DMS53 (cell line): Measurements from ENCODE around the gene NIT1.
A peak's percentile ranks its signal among the peaks of the same experiment; 100 is the strongest.

Experiments
- DNase-seq: peaks from one replicate; lab custom pipeline; 2025; lab: John Stamatoyannopoulos, UW

Gene NIT1

GRCh38 chr1:161153682-161154337 is 35.9 kb downstream of the NIT1 start, which contains the start of gene UFC1:
Gene UFC1 (plus strand): TSS chr1:161153978. CDS start chr1:161153998, 20 bp downstream.
- DNase-seq: peak; percentile 96

- no peak for DNase-seq
Measured at GRCh38 chr1:161157867-161158266, 40.0 kb downstream of the NIT1 start.

DNA sequence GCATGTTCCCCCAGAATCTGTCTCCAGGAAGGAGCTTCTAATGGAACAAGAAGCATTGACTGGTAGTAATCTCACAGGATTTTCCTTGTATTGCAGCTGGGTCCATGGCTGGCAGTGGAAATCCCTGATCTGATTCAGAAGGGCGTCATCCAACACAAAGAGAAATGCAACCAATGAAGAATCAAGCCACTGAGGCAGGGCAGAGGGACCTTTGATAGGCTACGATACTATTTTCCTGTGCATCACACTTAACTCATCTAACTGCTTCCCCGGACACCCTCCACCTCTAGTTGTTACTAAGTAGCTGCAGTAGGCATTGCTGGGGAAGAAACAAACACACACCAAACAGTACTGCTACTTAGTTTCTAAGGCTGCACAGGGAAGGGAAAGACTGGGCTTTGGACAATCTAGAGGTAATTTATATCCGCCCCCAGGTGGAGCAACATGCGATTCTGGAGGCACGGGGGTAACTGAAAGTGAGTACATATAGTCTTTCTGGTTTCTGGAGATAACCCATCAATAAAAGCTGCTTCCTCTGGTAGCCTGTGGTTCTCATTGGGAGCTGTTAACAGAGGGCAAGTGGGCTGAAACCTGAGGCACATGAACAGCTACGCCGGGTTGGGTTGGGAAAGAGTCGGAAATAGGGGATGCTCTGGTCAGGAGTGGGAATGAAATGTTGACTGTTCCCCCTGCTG is 40.6 kb downstream of the NIT1 start:
- peak; percentile 63 for DNase-seq

DNA sequence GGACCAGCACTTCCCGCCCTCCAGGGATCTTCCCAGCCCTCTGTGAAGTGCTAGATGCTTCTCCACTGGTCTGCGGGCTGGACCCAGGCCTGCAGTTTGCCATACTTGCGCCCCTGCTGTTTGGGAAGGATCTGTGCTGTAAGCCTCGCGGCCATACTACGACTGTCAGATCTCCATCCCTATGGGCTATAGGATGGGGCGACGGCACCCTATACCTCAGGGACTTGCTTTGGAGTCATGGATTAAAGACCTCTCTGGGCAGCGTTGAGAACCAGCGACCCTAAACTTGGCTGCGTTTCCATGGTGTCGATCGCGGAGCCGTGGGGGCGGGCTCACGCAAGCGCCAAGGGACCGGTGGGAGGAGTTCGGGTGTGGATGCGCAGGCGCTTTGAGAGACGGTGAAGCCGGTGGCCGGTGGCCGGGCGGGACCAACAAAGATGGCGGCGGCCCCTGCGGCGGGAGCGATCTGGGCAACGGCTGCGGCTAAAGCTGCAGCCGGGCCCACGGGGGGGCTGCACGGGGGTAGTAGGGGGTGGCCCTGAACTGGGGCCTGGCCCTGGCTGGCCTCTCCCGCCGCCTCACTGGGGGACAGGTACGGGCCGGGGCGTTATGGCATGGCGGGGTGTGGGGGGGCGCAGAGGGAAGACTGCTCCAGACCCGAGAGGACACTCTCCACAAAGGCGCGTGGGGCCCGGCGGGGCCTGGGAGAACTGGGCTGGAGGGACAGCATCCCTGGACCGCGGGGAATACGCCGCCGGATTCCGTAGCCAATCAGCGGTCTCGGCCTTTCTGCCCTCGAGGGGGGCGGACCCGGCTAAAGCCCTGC is 41.4 kb downstream of the NIT1 start, which contains the start of gene USP21:
Gene USP21, plus strand, starts transcription at position 414 of the 826 bp plus-strand sequence. CDS start 1,141 bp downstream, outside the sequence.
- peak; percentile 96 for DNase-seq

DNA sequence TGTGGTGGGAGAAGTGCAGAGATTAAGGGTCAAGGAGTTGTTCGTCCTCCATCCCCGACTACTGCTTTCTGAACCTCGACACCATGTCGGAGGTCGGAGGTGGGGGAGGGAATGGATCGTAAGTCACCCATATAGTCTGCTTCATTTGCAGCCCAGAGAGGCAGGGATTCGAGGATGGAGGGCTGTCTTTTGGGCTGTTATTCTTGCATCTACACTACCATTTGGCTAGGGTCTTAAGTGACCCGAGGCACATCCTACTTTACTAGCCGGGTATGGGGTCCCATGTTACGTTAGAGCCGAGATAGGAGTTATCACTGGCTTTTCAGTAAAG is 42.0 kb downstream of the NIT1 start:
- no peak for DNase-seq

DNA sequence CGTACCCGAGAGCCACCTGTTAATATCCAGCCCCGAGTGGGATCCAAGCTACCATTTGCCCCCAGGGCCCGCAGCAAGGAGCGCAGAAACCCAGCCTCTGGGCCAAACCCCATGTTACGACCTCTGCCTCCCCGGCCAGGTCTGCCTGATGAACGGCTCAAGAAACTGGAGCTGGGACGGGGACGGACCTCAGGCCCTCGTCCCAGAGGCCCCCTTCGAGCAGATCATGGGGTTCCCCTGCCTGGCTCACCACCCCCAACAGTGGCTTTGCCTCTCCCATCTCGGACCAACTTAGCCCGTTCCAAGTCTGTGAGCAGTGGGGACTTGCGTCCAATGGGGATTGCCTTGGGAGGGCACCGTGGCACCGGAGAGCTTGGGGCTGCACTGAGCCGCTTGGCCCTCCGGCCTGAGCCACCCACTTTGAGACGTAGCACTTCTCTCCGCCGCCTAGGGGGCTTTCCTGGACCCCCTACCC is 42.8 kb downstream of the NIT1 start:
- no peak for DNase-seq

GRCh38 chr1:161161652-161162051 is 43.7 kb downstream of the NIT1 start:
- no peak for DNase-seq

GRCh38 chr1:161162052-161162451 is 44.1 kb downstream of the NIT1 start:
- no peak for DNase-seq

- DNase-seq: no peak
Measured at GRCh38 chr1:161162806-161163205, 44.9 kb downstream of the NIT1 start.

DNA sequence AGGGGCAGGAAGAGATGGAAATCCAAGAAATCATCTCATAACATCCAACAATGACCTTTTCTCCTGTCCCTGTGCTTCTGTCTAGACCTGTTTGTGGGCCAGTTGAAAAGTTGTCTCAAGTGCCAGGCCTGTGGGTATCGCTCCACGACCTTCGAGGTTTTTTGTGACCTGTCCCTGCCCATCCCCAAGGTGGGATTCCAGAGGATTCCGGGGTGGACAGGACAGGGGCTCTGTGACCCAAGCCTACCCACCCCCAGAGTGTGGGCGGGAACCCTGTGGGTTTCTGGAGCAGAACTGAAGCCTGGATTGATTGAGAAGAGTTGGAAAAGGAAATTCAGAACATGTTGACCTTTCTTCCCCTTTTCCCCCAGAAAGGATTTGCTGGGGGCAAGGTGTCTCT is 45.9 kb downstream of the NIT1 start:
- DNase-seq: no peak

GRCh38 chr1:161164901-161165610 is 47.2 kb downstream of the NIT1 start:
- DNase-seq: peak; percentile 51

- peak; percentile 99 for DNase-seq
Measured at GRCh38 chr1:161165742-161166668, 48.1 kb downstream of the NIT1 start, which contains the start of gene PPOX. Gene PPOX (plus strand): TSS chr1:161166426. CDS start chr1:161166848, 422 bp downstream.

DNA sequence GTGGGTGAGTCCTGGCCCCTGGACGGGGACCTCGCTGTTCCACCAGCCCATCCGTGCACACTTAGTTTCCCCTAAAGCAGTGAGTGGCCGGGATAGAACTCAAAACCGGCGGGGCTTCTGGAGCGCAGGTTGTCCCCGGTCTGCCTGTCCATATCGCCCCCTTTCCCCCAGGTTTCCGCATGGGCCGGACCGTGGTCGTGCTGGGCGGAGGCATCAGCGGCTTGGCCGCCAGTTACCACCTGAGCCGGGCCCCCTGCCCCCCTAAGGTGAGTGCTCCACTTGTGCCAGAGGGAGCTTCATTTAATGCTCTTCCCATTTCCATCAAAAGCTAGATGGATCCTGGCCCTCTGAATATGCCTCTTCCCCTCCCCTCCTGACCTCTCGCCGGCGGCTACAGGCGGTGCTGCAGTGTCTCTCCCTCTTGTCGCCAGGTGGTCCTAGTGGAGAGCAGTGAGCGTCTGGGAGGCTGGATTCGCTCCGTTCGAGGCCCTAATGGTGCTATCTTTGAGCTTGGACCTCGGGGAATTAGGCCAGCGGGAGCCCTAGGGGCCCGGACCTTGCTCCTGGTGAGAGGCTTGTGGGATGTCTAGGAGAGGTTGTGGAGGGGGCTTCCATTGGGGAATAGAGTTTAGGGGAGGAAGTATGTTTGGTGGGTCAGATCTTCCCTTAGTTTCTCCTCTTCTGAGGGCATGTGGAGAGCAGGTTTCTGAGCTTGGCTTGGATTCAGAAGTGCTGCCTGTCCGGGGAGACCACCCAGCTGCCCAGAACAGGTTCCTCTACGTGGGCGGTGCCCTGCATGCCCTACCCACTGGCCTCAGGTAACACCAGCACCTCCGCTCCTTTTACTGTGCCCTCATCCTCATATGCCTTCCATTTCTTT is 49.0 kb downstream of the NIT1 start:
- DNase-seq: peak; percentile 68

DNA sequence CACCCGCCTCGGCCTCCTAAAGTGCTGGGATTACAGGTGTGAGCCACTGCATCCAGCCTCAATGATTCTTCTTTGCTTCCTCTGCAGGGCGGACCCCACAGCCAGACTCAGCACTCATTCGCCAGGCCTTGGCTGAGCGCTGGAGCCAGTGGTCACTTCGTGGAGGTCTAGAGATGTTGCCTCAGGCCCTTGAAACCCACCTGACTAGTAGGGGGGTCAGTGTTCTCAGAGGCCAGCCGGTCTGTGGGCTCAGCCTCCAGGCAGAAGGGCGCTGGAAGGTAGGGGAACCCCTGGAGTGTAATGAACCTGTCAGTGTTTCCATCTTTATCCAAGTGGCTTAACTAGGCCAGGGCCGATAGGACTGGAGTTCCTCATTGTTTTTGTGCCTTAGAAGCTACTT is 51.0 kb downstream of the NIT1 start:
- no peak for DNase-seq
